HG02973 (cell line): ENCODE results near the gene ZNF385B.

ENCODE experiments used
- ATAC-seq: cut with Tn5 transposase; IDR thresholded peaks from one replicate; pipeline ENCODE4 v1.9.1; 2021; ENCODE audit warnings: moderate library complexity; ENCODE audit not compliant: unreplicated experiment

Gene ZNF385B

DNA sequence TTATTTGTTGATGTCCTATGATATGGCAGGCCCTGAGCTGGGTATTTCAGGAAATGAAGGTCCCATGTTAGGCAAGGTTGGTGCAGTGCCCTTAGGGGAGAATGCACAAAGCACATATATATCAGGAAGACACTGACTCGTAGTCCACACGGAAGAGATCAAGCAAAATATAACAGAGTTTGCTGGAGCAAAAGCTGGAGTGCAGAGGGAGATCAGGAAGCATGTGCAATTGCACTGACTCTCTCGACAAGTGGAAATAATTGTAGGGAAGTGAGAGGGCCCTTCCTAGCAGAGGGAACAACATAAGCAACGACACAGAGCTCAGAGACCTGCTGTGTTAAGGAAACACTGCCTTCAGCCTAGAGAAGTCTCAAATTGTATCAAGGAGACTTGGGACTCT is 4.2 kb downstream of the ZNF385B start:
- ATAC-seq = no peak

DNA sequence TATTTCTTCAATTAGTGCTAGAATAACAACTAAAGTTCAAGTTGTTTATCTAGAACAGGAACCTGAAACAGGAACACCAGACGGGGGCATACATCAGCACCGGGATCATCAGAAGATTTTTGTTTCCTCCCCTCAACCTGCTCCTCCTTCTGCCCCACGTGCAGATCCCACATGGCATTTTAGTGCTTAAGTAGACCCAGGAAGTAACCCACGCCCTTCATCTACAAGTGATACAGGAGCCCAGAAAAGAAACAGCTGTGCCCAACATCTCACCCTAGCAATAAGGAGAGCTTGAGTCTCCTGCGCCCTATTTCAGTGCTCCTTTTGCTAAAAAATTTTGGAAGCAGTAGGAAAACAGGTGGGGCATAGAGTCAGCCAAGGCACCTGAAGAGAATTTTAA is 5.2 kb downstream of the ZNF385B start:
- ATAC-seq = no peak

DNA sequence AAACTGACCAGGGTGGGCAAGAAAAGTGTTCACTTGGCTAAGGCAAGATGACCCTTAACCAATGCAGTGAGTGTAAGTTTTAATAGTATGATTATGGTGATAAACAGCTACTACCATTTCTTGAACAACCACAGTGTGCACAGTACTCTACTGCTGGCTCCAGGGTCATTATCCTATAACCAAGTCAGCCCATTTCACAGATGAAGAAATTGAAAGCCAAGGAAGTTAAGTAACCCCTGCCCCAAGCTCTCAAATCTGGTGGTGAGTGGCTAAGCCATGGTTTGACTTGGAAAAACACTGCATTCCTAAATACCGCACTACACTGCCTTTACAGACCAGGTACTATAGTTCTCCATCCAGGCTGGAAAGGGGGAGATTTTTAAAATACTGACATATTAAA is 5.7 kb downstream of the ZNF385B start:
- no peak for ATAC-seq

DNA sequence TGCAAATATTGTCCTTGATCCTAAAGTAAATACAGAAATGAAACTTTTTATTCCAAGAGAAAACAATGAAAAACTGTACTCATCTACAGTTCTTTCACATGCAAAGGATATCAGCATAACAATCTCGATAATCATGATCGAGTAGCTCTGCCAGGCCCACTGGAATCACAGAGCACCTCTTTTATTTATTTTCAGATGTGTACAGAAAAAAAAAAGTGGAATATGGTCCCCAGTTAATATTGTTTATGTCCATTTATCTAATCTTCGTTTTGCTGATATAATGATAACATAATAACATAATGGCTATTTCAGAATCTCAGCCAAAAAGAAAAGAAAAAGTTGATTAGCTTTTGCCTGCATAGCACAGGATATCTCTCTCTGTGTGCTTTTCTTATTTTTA is 6.5 kb downstream of the ZNF385B start:
- ATAC-seq = no peak

DNA sequence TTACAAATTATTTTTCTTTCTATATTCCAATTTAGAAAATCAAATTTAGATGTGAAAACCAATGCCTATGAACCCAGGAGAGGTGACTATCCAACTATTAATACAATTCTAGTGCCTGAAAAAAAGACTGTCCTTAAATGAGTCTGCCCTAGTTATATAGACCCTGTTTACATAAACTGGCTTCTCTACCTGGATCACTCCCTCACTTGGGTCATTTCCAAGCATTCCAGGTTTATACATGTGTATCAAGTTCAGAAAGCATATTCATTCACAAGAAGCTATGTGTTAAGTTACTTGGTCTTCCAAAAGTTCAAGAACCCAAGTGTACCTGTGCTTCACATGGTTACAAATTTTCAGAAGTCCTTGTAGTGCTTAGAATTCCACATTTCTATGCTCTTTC is 8.3 kb downstream of the ZNF385B start:
- no peak for ATAC-seq

DNA sequence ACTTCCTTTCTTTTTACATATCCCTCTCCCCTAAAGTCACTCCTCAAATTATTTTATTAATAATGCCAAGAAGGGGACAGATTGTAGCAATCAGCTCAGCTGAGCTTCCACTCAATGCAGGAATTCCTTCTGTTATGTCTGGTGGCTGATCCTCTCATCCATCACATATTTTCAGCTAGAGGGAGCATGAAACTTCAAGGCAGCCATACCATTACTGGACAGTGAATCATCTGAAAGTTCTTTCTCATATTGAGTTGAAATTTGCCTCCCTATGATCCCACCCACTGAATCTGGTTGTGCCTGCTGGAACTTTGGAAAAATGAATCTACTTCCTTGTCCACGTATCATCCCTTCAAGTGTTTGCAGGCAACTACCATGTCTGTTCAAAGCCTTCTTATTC is 11.2 kb downstream of the ZNF385B start:
- no peak for ATAC-seq

DNA sequence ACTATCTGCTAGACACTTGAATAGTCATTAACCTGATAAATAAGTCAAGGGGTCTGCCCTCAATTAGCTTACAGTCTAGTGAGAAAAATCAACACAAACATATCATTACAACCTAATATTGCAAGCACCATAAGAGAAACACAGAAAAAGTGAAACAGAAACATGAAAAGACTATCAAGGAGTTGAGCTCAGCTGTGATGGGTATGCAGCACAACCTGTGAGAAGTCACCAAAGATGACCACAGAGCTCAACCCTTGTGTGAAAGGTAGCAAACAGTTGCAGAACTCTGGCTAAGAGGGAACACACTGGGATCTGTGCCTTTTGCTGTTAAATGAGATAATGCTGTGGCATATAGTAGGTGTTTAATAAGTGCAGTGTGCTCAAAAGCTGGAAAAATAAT is 11.7 kb downstream of the ZNF385B start:
- ATAC-seq = no peak

DNA sequence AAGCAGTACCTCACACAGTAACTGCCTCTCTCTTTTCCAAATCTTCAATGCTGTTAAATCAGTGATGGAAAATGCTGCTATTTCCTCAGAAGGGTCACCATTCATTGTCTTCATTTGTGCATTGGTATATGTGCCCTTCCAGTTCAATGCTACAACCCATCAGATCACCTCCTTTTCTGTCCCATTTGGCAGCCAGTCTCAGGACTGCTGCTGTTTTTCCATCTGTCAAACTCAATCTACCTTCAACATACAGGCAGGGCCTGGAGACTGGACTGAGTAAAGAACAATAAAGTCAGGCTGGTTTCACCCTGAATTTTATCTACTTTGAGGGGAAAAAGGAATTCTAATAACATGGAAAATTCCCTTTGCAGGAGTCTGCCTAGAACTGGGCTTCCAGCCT is 17.9 kb downstream of the ZNF385B start:
- ATAC-seq = no peak

DNA sequence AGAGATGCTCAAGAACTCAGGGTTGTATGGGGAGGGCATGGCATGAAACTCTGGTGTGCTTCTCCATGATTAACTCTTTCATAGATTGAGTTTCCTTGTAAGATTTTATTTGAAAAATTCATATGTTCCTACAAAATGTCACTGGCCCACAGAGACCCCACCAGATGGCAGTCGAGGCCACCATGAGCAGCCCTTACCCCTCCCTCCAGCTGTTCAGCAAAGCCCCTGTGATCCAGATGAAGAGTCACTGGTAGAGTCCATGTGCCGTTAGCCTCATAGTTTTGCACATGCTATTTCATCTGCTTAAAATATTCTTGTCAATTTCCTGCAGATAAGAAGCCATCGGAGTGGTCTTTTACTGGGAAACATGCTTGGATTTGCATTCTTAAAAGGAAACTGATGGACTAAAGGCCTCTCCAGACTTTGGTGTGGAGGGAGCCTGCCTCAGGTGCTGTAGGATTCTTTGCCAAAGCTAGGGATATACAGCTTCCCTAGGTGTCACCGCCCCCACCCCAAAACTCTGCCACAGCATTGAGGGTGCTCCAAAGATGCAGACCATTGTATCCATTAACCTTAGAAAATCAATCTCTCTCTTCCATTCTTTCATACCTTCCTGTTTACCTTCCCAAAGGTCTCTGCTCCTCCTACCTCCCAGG is 18.8 kb downstream of the ZNF385B start:
- ATAC-seq = no peak

DNA sequence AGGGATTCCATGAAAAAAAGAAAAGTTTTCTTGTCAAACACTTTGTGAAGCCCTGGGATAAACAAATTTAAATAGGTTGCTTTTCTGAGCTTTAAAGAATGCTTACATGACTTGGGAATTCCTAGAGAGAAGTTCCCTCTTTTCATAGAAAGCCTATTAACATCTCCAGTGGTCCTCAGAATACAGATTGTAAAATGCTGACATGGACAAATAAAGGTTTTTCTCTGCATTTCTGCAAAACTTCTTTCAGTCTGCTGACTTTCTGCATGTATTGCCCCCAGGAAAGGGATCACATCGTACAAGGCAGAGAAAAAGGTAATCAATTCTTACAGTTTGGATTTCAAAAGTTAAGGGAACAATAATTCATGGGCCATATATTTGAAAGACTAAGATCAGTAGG is 20.6 kb downstream of the ZNF385B start:
- ATAC-seq = no peak

DNA sequence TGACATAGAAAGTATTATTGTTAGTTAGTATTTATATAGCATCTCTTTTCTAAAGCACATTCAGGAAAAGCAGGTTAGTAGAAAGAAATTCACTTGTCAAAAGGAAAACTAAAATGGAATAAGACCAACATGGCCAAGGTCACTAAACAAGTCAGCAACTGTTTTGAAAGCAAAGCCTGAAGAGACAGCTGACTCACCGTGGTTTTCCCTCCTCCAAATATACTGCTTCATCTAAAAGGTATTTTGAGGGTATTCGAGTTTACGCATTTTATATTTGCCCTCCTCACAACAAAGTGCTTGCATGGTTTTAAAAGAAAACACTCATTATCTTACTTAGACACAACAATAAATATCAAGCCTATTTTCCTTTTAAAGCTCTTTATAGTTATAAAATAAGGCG is 24.0 kb downstream of the ZNF385B start:
- no peak for ATAC-seq

DNA sequence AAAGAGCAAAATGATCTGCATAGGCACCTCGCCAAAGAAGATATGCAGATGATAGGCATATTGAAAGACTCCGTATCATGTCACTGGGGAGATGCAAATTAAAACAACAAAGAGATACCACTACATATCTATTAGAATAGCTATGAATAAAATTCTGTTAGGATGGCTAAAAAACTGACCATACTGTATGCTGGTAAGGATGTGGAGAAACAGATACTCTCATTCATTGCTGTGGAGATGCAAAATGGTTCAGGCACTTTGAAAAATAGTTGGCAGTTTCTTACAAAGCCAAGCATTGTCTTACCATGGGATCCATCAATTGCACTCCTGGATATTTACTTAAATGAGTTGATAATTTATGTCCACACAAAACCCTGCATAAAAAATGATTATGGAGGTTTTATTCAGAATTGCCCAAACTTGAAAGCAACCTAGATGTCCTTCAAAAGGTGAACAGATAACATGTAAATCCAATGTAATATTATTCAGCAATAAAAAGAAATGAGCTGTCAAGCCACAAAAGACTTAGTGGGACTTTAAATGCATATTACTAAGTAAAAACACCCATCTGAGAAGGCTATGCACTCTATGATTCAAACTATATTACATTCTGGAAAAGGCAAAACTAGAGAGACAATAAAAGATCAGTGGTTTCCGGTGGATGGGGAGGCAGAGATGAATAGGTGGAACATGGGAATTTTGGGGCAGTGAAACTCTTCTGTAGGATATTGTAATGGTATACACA is 31.2 kb downstream of the ZNF385B start:
- ATAC-seq = no peak

DNA sequence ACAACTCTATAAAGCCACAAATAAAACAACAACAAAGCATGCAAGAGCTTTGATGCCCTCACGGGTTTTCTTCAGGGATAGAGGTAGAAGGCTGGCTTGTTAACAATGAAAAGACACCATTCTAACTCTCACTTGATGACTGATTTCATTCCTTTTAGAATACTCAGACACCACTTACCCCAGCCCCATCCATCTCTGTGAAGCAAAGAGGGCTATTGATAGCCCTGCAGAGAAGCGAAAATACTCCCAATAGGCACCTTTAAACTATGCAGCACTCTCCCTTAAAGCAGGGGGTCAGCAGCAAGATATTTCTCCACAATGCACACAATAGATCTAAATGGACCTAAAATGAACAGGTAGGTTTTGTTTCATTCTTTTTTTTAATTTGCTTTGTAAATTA is 35.1 kb downstream of the ZNF385B start:
- no peak for ATAC-seq

DNA sequence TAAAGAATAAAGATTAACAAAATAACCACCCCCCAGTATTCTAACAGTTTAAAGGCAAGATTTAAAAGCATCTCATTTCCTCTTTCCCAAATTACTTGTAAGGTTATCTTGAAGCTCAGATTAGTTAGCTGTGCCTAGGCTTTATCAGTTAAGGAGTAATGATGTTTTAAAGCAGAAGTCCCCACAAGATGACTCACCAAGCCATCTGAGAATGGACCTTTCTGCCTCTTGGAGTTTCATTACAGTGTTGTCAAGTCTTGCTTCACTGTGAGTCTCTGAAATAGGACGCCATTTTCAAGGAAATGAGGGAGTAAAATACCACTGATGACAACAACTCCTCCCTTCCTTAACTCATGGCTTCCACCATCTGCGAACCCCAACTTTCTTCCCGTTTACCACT is 35.9 kb downstream of the ZNF385B start:
- no peak for ATAC-seq

DNA sequence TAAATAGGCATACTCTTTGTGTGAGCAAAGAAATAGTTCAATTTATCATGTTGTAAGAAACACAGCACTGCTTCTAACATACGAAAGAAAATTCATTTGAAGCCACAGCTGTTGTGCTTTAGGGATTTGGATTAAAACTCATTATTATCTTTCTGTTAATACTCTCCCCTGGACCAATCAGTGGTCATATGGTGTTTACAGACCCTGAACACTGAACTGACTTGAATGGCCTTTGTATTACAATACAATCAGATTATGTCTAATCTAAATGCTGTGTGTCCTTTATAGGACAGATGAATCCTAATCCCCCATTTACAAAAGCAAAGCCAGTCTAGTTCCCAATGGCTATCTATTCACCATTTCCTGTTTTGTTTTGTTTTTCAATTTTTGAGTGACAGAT is 36.5 kb downstream of the ZNF385B start:
- no peak for ATAC-seq

DNA sequence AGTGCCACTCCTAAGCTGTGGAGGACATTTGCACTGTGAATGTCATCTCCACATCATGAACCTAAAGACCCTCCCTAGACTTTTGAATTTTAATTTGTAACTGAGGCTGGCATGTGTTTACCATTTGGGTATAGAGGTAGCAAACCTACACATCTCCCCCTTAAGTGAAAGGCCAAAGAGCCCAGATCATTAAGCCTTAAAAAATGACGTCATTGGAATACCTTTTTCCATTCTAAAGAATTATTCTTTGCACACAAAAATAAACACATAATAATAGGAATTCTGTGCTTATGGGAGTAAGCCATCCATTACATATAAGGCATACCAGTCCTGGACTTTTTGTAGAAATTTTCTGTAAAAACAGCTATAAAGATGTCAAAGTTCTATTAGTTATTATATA is 38.9 kb downstream of the ZNF385B start:
- no peak for ATAC-seq

DNA sequence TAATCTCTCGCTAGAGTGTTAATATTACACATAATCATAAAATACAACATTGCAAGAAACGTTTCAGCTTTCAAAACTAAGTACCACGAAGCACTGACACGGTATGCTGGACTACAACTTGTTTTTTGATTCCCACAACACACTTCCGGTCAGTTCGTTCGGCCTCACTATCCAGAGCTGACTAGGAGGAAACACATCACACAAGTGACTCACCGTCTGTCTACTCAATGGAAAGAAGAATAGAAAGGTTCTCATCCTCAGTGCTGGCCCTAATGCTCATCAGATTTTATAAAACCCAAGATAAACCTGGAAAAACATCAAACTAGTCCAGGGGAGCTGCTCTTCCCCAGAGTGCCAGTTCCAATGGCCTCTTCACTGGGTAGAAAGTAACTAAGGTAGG is 42.9 kb downstream of the ZNF385B start:
- ATAC-seq = no peak

DNA sequence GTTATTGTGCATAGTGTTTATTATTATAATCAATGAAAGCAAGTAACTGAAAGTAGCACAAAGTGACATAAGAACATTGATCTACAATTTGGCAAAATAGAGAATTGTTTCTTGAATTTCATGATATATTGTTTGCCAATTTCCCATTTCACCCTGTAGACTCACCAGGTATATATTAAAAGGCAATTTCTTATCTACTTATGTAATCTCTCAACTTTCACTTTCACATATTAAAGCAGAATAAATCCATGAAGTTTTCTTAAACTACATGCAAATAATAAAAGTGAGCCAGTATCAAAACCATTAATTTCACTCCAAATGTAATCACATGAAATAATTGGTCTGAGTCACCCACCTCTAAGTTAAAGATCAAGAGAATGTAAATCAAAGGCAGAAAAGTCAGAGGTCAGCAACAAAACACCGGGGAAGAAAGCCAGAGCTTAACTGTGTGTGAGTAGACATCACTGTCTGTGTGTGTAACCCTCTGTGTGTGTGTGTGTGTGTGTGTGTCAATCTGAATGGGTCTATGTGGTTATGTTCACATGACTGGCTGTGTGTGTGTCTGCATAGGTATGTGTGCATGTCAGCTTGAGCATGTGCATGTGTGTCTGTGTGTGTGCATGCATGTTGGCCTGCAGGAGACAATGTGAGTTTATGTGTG is 44.1 kb downstream of the ZNF385B start:
- no peak for ATAC-seq

DNA sequence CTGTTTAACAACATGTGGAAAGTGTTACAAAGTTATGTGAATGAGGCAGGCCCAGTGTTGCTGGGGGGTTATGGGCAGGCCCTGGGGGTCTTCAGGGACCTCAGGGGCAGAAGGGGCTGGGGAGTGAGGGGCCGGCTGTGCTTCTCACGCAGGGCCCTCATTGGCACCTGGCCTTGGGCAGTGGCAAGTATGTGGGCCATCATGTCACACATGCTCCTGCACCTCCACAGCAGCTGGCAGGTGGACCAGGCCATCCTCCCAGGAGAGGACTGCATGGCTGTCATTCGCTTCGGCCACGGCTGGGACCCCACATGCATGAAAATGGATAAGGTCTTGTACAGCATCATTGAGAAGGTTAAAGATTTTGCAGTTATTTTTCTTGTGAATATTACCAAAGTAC is 47.4 kb downstream of the ZNF385B start:
- ATAC-seq = no peak

DNA sequence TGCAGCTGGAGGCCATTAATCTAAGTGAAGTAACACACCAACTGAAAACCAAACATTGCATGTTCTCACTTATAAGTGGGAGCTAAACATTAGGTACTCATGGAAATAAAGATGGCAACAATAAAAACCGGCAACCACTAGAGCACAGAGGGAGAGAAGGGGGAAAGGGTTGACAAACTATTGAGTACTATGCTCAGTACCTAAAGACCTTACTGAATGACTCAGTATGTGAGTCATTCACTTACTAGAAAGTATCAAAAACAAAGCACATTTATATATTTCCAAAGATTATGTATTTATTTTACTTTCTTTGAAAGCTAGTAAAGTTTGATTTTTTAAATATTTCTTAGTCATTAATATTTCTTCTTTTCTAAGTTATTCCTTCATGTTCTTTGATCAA is 48.9 kb downstream of the ZNF385B start:
- ATAC-seq = no peak

DNA sequence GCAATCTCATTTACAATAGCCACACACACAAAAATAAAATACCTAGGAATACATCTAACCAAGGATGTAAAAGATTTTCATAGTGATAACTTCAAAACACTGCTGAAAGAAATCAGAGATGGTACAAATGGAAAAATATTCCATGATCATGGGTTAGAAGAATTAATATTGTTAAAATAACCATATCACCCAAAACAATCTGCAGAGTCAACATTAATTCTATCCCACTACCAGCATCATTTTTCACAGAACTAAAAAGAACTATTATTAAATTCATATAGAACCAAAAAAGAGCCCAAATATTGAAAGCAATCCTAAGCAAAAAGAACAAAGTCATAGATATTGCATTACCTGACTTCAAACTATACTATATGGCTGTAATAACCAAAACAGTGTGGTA is 50.4 kb downstream of the ZNF385B start:
- no peak for ATAC-seq

DNA sequence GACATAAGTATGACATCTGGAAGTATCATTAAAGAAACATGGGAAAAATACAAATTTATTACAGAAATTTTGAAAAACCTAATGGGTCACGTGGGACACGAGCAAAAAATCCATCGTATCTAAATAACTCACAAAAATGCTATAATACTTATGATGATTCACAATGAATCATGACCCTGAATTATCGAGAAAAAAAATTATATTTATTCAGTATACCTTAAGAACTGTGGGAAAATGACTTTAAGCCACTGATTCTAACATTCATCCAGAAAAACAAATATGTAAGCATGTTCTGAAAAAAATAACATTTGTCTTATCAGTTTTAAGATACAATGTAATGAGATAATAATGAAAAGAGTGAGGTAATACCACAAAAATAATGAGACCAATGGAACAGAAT is 51.8 kb downstream of the ZNF385B start:
- no peak for ATAC-seq
